HUES48 (cell line): ENCODE results near the gene ATAD3B.
"Not testable (repeated sequence)": the region's sequence is repeated elsewhere in the genome, so short reads cannot be mapped to it uniquely, and the experiment has no call there.

Source experiments
- H3K27ac ChIP-seq: one replicate; pipeline ENCODE4 v1.7.0; 2013; ENCODE audit warnings: low read depth, low read length, inconsistent platforms
- H3K27me3 ChIP-seq: 2 replicates; pipeline ENCODE4 v1.6.1; 2013; ENCODE audit warnings: mild to moderate bottlenecking, low read length; ENCODE audit not compliant: control insufficient read depth, insufficient read depth
- H3K36me3 ChIP-seq: 2 replicates; pipeline ENCODE4 v1.6.1; 2013; ENCODE audit warnings: low read length; ENCODE audit not compliant: control insufficient read depth, insufficient read depth
- H3K4me1 ChIP-seq: 2 replicates; pipeline ENCODE4 v1.6.1; 2013; ENCODE audit warnings: mild to moderate bottlenecking, low read length; ENCODE audit not compliant: control insufficient read depth, insufficient read depth
- H3K4me3 ChIP-seq: 2 replicates; pipeline ENCODE4 v1.5.1; 2013; ENCODE audit warnings: mild to moderate bottlenecking, low read depth, low read length
- H3K9ac ChIP-seq: 2 replicates; pipeline ENCODE4 v1.6.1; 2013; ENCODE audit warnings: mild to moderate bottlenecking, low read depth, low read length, moderate library complexity
- H3K9me3 ChIP-seq: 2 replicates; pipeline ENCODE4 v1.6.1; 2013; ENCODE audit warnings: low read length; ENCODE audit not compliant: control insufficient read depth, insufficient read depth

ATAD3B gene

GRCh38 chr1:1455366-1455884 lies 16.1 kb upstream of the ATAD3B start:
- Histone ChIP-seq H3K27me3 (no peaks in the 10 kb centered on the region), H3K4me1 (no peaks in the 10 kb centered on the region), H3K9me3 (no peaks in the 10 kb centered on the region), H3K27ac (no peak overlapping the region), H3K9ac (no peak overlapping the region), H3K4me3 (no peak overlapping the region), H3K36me3 (no peaks in the 10 kb centered on the region)

- H3K36me3 ChIP-seq, H3K4me3 ChIP-seq, H3K9me3 ChIP-seq, H3K4me1 ChIP-seq, H3K27me3 ChIP-seq, H3K27ac ChIP-seq, H3K9ac ChIP-seq: not testable (repeated sequence)
Observed at GRCh38 chr1:1455934-1456333, 15.6 kb upstream of the ATAD3B start.

GRCh38 chr1:1456683-1457255 lies 14.8 kb upstream of the ATAD3B start:
- H3K27ac ChIP-seq, H3K4me1 ChIP-seq, H3K9ac ChIP-seq, H3K4me3 ChIP-seq, H3K27me3 ChIP-seq, H3K36me3 ChIP-seq, H3K9me3 ChIP-seq: not testable (repeated sequence)

- H3K27ac ChIP-seq, H3K9ac ChIP-seq, H3K27me3 ChIP-seq, H3K9me3 ChIP-seq, H3K4me1 ChIP-seq, H3K4me3 ChIP-seq, H3K36me3 ChIP-seq: not testable (repeated sequence)
Observed at GRCh38 chr1:1459156-1459555, 12.4 kb upstream of the ATAD3B start.

GRCh38 chr1:1459711-1460110 lies 11.9 kb upstream of the ATAD3B start:
- not testable (repeated sequence) for H3K27me3 ChIP-seq

GRCh38 chr1:1460540-1461130 lies 10.9 kb upstream of the ATAD3B start:
- no peak overlapping the region for H3K9ac ChIP-seq
- no peaks in the 10 kb centered on the region for H3K27me3 ChIP-seq
- no peaks in the 10 kb centered on the region; the same call in 1 of the 2 replicates for H3K9me3 ChIP-seq
- H3K36me3 ChIP-seq, result no peaks in the 10 kb centered on the region
- no peak overlapping the region for H3K27ac ChIP-seq
- no peak overlapping the region for H3K4me3 ChIP-seq
- H3K4me1 ChIP-seq, result no peaks in the 10 kb centered on the region

More at GRCh38 chr1:1459711-1460110, 11.9 kb upstream of the ATAD3B start:
- not testable (repeated sequence) for H3K9ac ChIP-seq, H3K9me3 ChIP-seq, H3K27ac ChIP-seq, H3K4me1 ChIP-seq, H3K4me3 ChIP-seq, H3K36me3 ChIP-seq

GRCh38 chr1:1461721-1462317 lies 9.7 kb upstream of the ATAD3B start:
- no peaks in the 10 kb centered on the region for H3K4me1 ChIP-seq
- no peaks in the 10 kb centered on the region for H3K36me3 ChIP-seq
- no peak overlapping the region for H3K9ac ChIP-seq
- no peaks in the 10 kb centered on the region for H3K27me3 ChIP-seq
- H3K4me3 ChIP-seq, result no peak overlapping the region
- H3K9me3 ChIP-seq, result no peaks in the 10 kb centered on the region; the same call in 1 of the 2 replicates
- H3K27ac ChIP-seq, result no peak overlapping the region

GRCh38 chr1:1462318-1462966 lies 9.1 kb upstream of the ATAD3B start:
- Histone ChIP-seq H3K36me3 (no peaks in the 10 kb centered on the region), H3K27ac (no peak overlapping the region), H3K4me3 (no peak overlapping the region), H3K9ac (no peak overlapping the region), H3K27me3 (no peaks in the 10 kb centered on the region), H3K4me1 (no peaks in the 10 kb centered on the region), H3K9me3 (no peaks in the 10 kb centered on the region; the same call in 1 of the 2 replicates)

- no peaks in the 10 kb centered on the region; the same call in 1 of the 2 replicates for H3K9me3 ChIP-seq
- H3K9ac ChIP-seq, result no peak overlapping the region
- H3K27ac ChIP-seq, result no peak overlapping the region
- H3K4me1 ChIP-seq, result no peaks in the 10 kb centered on the region
- no peak overlapping the region for H3K4me3 ChIP-seq
- no peaks in the 10 kb centered on the region for H3K36me3 ChIP-seq
- H3K27me3 ChIP-seq, result no peaks in the 10 kb centered on the region
Observed at GRCh38 chr1:1463312-1463711, 8.3 kb upstream of the ATAD3B start.

- not testable (repeated sequence) for H3K9ac ChIP-seq, H3K36me3 ChIP-seq, H3K27ac ChIP-seq, H3K9me3 ChIP-seq, H3K27me3 ChIP-seq, H3K4me1 ChIP-seq, H3K4me3 ChIP-seq
Observed at GRCh38 chr1:1468196-1468985, 3.2 kb upstream of the ATAD3B start.
